SKM-1 treated with dmso at 0.1 percent for 144 hours (cell line): ENCODE results near the gene UNKL.

Source experiments
- DNase-seq: peaks from one replicate; lab custom pipeline; 2025; ENCODE audit not compliant: unreplicated experiment; lab: John Stamatoyannopoulos, UW

UNKL gene

GRCh38 chr16:1356061-1356900 is 58.2 kb downstream of the UNKL start:
- DNase-seq: no peak

DNA sequence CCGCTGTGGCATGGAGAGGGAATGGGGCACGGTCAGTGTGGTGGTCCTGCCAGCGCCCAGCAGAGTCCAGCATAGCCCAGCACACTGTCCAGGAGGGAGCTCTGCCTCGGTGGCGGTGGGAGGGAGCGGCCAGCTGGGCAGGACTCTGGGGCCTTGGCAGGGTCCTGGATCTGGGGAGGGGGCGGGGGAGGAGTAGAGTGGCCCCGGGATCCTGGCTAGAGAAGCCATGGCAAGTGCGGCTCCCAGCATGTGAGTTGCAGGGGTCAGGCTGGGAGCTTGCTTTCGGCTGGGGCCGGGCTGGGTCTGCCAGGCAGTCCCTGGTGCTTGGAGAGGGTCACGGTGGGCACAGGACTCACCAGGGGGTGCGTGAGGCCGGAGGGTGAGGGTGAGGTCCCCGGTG is 58.9 kb downstream of the UNKL start:
- no peak for DNase-seq

- DNase-seq: no peak
Observed at GRCh38 chr16:1354815-1355540, 59.5 kb downstream of the UNKL start.

DNA sequence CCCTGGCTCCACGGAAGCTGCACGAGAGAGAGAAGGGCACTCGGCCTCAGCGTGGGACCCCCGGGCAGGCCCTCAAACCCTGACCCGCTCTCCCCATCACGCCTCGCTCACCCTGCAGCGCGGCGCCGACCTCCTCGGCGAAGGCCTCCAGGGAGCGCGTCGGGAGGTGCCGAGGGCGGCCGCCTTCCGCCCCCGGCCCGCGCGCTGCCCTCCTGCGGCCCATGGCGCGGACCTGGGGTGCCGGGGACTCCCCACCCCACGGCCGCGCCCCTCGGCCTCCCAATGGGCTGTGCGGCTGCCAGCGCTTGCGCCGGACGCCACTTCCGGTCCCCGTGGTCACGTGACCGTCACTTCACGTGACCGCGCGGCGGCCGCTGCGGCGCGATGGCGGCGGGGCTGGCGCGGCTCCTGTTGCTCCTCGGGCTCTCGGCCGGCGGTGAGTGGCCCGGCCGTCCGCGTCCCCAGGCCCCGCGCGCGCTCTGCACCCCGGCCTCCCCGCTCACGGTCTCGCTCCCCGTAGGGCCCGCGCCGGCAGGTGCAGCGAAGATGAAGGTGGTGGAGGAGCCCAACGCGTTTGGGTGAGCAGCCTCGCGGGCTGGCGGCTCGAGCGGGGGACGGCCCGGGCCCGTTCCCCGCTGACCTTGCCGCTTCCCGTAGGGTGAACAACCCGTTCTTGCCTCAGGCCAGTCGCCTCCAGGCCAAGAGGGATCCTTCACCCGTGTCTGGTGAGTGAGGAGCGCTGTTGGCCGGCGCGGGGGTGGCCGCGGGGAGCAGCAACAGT is 62.7 kb downstream of the UNKL start, which contains the start of the genes GNPTG and TSR3:
Gene GNPTG, plus strand, starts transcription at position 350 of the 781 bp plus-strand sequence. Its CDS starts 35 bp downstream, at position 385.
Gene TSR3, minus strand, starts transcription at position 297 of the 781 bp plus-strand sequence. Its CDS starts 74 bp downstream, at position 223.
- DNase-seq: peak; percentile 53

- DNase-seq: no peak
Observed at GRCh38 chr16:1351215-1351581, 63.3 kb downstream of the UNKL start.

DNA sequence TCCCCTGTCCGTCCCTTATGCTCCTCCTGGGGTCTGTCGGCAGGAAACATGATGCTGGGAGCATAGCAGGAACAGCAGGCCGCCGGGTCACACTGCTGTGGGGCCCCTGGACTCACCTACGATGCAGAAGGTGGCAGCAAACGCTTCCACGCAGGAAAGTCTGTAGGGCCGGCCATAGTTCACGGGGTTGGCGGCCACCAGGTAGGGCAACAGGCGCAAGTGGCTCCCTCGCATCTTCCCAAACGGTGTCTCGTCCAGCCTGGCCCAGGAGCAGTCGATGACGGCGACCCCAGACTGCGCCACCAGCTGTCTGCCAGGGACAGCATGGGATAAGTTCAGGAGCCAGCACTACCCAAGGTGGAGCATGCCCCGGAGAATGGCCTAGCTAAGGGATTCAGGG is 63.8 kb downstream of the UNKL start:
- DNase-seq: no peak

- no peak for DNase-seq
Observed at GRCh38 chr16:1349951-1350350, 64.6 kb downstream of the UNKL start.

GRCh38 chr16:1349351-1349750 is 65.2 kb downstream of the UNKL start:
- DNase-seq: no peak

- DNase-seq: no peak
Observed at GRCh38 chr16:1348926-1349325, 65.6 kb downstream of the UNKL start.

- no peak for DNase-seq
Observed at GRCh38 chr16:1348441-1348840, 66.1 kb downstream of the UNKL start.

DNA sequence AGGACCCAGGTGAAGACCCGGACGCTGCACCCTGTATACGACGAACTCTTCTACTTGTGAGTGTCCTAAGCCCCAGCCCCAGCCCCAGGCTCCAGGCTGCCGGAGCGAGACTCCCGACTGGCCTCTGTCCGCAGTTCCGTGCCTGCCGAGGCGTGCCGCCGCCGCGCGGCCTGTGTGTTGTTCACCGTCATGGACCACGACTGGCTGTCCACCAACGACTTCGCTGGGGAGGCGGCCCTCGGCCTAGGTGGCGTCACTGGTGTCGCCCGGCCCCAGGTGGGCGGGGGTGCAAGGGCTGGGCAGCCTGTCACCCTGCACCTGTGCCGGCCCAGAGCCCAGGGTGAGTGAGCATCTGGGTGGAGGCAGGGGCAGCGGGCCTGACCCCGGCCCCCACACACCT is 66.5 kb downstream of the UNKL start:
- DNase-seq: no peak

DNA sequence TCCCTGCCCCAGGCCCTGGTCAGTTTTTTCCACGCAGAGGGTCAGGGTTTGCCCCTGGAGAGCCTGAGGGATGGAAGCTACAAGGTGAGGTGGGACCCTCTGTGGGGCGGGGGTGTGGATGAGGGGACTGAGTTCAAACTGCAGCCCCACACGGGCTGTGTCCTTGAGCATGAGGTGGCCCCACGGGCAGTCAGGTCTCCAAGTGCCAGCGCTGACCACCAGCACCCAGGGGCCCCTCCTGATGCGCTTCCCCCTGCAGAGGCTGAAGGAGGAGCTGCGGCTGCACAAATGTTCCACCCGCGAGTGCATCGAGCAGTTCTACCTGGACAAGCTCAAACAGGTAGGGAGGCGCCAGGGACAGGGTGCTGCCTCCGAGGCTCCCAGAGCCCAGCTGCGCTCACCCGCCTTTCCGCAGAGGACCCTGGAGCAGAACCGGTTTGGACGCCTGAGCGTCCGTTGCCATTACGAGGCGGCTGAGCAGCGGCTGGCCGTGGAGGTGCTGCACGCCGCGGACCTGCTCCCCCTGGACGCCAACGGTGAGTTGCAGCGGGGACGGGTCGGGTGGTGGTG is 67.1 kb downstream of the UNKL start:
- no peak for DNase-seq

DNA sequence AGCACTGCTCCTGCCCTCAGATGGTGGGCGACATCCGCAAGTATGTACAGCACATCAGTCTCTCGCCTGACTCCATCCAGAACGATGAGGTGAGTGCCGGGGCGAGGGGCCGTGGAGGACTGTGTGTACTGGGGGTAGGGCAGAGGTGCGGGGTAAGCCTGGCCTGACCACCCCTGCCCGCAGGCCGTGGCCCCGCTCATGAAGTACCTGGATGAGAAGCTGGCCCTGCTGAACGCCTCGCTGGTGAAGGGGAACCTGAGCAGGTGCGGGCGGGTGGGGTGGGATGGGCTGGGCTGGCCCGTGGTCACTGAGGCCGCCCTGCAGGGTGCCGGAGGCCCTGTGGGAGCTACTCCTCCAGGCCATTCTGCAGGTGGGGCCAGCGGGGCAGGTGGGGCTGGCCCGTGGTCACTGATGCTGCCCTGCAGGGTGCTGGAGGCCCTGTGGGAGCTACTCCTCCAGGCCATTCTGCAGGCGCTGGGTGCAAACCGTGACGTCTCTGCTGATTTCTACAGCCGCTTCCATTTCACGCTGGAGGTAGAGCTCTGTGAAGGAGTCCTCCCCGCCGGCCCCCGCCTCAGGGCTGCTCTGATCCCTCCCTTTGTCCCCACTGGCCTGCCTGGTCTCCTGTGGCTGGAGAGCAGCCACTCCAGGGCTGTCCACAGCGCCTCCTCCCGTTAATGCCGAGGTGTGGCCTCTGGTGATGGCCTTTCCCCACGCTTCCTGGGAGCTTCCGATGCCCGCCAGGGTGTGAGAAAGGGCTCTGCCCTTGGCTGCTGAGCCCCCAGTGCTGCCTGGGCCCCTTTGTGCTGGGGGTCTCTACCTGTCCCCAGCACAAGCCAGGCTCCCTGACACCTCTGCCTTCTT is 67.8 kb downstream of the UNKL start:
- DNase-seq: no peak

GRCh38 chr16:1345651-1346421 is 68.7 kb downstream of the UNKL start:
- DNase-seq: no peak

GRCh38 chr16:1345087-1345486 is 69.4 kb downstream of the UNKL start:
- no peak for DNase-seq

DNA sequence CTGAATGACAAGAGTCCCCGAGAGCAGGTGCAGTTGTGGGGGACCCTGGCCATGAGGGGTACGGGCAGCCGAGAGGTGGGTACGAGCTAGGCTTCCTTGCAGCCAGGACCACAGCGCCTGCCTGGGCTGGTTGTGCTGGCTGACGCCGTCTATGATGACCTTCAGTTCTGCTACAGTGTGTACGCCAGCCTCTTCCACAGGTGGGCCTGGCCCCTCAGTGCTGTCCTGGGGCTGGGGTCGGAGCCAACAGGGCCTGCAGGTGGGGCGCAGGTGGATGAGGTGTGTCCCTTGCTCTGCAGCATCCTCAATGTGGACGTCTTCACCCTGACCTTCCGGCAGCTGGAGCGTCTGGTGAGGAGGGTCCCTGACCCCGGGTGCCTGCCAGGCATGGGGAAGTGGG is 70.0 kb downstream of the UNKL start:
- no peak for DNase-seq

DNA sequence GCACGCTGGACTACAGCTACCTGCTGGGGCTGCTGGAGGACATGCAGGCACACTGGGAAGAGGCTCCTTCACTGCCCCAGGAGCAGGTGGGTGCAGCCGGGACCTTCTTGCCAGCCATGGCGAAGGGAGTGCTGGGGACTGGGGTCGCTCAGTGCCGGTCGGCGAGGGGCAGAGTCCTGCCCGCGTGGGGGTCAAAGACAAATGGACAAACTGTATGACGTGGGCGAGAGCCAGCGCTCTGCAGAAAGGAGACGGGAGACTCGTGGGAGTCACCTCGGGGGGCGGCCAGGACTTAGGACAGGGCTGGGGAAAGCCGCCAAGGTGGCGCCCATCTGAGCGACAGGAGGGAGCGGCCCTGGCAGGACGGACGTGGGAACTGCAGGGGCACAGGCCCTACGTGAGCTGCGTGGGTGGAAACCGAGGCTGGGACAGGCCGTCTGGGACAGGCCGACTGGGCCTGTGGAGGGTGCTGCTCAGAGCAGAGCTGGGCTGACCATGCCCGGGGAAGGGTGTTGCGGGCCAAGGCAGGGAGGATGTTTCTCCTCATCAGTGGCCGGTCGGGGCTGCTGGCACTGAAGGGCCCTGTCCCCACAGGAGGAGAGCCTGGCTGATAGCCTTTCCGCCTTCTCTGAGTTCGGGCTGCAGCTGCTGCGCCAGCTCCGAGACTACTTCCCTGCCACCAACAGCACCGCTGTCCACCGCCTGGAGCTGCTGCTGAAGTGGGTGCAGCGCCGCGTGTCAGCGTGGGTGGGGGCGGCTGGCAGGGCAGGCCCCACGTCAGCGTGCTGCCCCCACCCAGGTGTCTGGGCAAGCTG is 70.9 kb downstream of the UNKL start:
- no peak for DNase-seq
